ES-I3 (cell line): Measurements from ENCODE around the gene JPT2.

Experiments
- H3K36me3 ChIP-seq: 2 replicates; pipeline ENCODE4 v1.6.1; 2013; ENCODE audit warnings: mild to moderate bottlenecking, low read length, control low read depth, moderate library complexity; ENCODE audit not compliant: insufficient read depth
- H3K4me1 ChIP-seq: 2 replicates; pipeline ENCODE4 v1.6.1; 2013; ENCODE audit warnings: mild to moderate bottlenecking, control low read depth, low read length; ENCODE audit not compliant: insufficient read depth
- H3K9ac ChIP-seq: 2 replicates; pipeline ENCODE4 v1.6.1; 2013; ENCODE audit warnings: low read depth, mild to moderate bottlenecking, low read length, moderate library complexity
- H3K9me3 ChIP-seq: 2 replicates; pipeline ENCODE4 v1.6.1; 2013; ENCODE audit warnings: mild to moderate bottlenecking, low read length, moderate library complexity; ENCODE audit not compliant: control insufficient read depth, insufficient read depth

JPT2 gene

GRCh38 chr16:1749152-1750117, 71.4 kb downstream of the JPT2 start:
- no peaks in the 10 kb centered on the region for H3K9me3 ChIP-seq
- peaks cover 5% of the 10 kb centered on the region; the same call in 1 of the 2 replicates for H3K4me1 ChIP-seq
- no peak overlapping the region for H3K9ac ChIP-seq
- peaks cover 6% of the 10 kb centered on the region; the same call in 1 of the 2 replicates for H3K36me3 ChIP-seq
